Forelimb muscle (tissue), 1 donor: ENCODE data around the gene GDAP1L1. TPM values are rescaled to one million over a fixed set of nuclear protein-coding genes. Genes with fewer than 3 reads are reported as not detected.

Experiments
- DNase-seq: peaks from one replicate; pipeline ENCODE4 v3.0.0-alpha.2; 2013; ENCODE audit warnings: low read depth
- polyA plus RNA-seq: library from polyadenylated mRNA; unstranded; fragments of 120-200 nt; gene quantifications from one replicate; pipeline ENCODE4 v1.2.1, GENCODE V29; 2013; ENCODE audit not compliant: insufficient read length

Gene GDAP1L1
- polyA plus RNA-seq: 0.46 TPM

DNA sequence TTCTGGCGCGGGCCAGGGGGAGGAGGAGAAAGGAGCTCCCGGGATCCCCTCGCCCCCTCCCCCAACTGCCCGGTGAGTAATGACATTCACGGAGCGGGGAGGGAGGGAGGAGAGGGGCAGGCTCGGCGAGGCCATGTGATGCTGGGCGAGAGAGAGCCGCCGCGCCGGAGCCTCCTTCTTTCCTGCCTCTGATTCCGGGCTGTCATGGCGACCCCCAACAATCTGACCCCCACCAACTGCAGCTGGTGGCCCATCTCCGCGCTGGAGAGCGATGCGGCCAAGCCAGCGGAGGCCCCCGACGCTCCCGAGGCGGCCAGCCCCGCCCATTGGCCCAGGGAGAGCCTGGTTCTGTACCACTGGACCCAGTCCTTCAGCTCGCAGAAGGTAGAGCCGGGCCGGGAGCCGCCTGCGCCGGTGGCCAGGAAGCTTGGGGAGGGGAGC lies at the start of gene GDAP1L1:
Gene GDAP1L1 (plus strand): TSS at position 178 of the 441 bp plus-strand sequence. CDS start 27 bp downstream, at position 205.
- no peak for DNase-seq

DNA sequence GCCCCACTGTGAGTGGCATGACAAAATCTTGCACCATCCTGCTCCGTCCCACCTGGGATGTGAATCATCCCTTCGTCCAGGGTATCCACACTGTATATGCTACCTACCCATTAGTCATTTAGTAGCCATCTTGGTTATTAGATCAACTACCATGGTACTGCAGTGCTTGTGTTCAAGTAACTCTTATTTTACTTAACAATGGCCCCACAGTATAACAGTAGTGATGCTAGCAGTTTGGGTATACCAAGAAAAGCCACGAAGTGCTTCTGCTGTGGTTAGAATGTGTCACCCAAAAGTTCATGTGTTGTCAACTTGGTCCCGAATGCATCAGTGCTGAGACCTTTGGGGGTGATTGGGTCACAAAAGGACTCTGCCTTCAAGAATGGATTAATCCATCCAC lies 48.2 kb upstream of the GDAP1L1 start:
- no peak for DNase-seq

DNA sequence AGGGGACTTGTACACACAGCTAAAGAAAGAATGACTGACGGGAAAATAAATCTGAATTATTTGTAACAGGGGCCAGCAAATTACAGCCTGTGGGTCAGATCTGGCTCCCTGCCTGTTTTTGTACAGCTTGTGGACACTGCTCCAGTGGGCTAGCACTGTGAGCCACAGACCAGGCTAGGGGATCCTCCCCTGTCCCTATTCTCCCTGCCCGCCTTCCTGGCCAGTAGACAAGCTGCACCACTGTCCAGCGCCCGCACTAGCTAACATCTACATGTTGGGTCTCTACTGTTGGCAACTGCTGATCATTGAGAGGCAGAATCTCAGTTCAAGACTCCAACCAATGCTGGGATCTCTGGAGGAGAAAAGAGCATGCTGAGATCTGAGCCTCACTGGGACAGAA lies 47.2 kb upstream of the GDAP1L1 start:
- DNase-seq: no peak

DNA sequence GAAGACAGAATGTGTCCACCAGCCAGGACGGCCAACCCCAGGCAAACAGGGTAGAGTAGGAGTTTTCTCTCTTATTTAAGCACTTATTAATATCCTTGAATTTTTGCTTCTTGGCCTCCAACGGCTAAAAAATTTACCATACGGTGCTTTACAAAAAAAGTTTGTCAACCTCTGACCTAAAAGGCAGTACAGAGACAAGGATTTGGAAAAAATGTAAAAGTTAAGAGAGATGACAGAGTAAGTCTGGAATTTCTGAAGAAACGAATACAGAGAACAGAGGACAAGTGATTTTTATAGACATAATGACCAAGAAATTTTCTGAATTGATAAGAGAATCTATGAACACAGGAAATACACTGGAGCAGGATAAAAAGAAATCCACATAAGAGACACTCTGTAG lies 46.7 kb upstream of the GDAP1L1 start:
- no peak for DNase-seq

DNA sequence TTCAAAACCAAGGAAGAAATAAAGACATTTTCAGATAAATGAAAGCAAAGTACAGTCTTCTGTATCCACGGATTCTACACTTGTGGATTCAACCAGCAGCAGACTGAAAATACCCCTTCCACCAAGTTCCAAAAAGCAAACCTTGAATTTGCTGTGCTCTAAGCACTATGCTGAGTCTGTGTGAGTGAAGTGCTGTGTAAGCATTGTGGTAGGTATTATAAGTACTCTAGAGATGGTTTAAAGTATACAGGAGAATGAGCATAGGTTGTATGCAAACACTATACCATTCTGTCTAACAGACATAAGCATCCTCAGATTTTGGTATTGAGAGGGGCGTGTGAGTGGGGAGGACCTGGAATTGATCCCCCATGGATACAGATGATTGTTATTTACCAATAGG lies 46.1 kb upstream of the GDAP1L1 start:
- no peak for DNase-seq

DNA sequence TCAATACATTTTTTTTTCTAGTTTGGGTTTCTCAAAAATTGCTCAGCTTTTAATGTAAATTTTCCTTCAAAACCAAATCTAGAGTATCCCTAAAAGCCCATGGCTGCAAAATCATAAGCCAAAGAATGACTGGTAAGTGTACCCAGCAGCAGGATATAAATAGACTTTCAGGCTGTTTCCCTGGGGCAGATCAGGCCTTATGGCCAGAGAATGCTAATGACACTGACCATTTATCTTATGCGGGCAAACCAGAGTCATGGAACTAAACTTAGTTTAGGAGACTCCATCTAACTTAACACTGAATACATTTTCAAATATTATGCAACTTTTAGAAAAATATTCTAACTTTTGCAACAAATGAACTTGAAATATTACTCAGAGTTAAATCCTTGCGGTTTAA lies 43.9 kb upstream of the GDAP1L1 start:
- no peak for DNase-seq

DNA sequence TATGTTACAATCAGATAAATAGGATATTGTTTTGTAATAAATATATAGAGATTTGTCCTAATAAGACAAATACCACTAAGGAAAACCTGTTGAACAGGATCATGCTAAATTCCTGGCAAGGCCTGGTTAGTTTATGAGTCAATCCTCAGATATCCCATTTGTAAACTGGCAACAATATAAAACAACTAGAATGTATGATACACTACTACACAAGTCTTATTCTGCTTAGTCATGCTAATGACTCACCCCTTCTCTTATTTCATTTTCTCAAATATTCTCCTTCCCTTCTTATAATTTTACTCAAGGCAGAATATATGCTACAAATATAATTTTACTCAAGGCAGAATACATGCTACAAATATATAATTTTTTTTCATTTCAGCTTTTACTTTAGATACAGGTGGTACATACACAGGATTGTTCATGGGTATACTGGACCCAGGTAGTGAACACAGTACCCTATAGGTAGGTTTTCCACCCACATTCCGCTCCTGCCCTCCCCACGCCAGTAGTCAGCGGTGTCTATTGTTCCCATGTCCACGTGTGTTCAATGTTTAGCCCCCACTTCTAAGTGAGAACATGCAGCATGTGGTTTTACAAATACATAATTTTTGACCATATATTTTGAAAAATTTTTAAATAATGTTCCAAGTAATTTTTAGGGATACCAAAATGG lies 42.8 kb upstream of the GDAP1L1 start:
- DNase-seq: no peak

DNA sequence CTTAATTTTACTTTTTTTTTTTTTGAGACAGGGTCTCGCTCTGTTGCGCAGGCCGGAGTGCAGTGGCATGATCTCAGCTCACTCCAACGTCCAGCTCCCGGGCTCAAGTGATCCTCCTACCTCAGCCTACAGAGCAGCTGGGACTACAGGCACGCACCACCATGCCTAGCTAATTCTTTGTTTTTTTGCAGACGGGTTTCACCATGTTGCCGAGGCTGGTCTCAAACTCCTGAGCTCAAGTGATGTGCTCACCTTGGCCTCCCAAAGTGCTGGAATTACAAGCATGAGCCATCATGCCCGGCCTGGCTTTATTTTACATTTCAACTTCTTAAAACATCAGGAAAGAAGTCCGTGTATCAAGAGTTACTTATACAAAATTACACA lies 42.3 kb upstream of the GDAP1L1 start:
- DNase-seq: no peak

DNA sequence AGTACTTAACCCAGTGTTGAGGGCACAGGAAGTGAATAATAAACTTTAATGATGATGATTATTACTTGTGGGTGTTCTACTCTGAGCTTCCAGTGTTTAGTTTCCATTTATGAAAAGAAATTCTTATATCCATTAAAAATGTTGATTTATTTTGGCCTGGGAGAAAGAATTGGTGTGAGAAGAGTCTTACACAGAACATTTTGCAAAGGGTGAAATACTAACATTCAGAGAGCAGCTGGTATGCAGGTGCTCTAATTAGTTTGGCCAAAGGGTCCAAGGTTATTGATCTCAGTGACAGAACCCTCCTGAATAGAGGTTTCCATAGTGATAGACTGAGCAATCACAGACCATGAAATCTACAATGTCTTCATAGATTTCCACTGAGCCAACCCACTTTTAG lies 41.0 kb upstream of the GDAP1L1 start:
- DNase-seq: no peak

DNA sequence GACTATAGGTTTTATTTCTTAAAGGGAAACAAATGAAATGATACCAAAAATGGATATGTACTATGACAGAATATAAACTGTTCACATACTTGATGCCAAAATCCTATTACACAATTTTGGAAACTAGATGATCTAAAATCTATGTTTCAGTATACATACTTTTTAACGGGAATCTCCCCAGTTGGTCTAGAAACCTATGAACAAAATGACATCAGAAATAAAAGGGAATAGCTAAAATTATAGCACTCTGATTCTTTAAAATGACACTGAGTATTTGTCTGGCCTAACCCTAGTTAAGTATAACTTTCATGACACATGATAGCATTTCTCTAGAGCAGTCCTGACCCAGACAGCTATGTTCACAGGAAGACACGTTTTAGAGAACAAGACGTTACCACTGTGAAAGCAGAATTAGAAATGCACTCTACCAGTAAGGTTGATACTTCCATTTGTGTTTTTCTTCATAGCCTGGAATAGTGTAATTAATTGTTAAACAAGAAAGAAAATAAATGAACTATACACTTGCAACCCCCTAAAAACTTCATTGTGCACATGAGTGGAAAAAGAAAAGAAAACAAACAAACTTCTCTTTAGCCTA lies 39.9 kb upstream of the GDAP1L1 start:
- no peak for DNase-seq

DNA sequence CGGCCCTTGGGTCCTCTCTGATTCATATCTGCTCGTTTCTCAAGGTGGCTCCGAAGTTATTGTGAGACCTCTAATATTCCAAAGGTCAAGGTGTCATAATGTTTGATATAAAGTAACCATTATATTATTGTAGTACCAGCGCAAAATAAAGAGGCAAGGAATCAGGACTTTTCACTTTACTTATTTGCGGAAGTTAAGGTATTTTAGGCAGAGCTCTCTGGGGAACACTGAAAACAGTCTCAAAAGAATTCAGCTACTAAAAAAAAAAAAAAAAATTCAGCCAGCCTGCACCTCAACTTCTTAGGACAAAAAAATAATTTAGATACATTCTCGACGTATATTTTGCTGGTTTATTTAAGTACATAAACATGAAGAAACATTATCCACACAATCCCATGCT lies 38.9 kb upstream of the GDAP1L1 start:
- no peak for DNase-seq

DNA sequence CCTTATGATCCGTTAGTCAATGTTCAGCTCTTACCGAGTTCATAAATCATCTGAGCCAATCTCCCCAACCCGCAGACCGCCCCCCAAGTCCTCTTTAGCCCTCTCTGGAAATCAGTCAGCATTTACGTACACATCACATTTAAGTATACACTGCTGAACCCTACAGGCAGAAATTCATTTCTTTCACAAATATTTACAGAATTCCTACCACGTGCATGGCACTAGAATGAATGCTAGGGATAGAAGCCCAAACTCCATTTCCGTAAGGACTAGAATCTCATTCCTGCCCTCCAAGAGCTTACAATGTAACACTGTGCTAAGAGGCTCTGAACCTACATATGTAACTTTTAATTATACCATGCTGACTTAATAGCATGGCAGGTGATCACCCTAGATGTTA lies 38.3 kb upstream of the GDAP1L1 start:
- DNase-seq: no peak

DNA sequence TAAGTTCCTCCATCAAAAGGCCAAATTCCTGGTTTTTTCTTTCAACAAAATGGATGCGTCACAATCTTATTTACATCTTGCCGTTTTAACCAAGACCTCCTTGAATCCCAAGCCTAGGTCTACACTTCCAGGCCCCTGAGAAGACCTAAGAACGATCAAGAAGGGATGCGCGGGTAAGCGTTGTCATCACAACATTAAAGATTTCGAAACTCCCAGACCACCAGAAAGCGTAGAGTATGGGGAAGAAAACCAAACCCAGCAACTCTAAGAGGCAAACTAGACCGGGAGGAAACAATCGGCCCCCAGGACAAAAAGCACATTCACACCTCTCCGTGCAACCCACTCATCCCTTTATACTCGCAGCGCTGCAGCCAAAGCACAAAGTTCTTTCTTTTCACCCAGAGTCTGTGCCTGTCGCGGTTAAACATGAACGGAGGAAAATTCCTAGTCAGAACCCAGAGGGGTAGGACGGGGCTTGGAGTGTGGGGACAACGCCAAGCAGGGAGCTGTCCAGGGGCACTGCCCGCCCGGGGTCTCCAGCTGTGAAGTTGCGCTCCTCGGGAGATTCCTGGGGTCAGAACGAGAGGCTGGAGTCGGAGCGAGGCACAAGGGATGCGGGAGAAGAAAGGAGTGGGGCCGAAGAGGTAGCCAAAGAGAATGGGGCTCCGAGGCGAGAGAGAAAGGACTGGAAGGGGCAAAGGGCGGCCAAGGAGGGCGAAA lies 37.3 kb upstream of the GDAP1L1 start:
- no peak for DNase-seq

DNA sequence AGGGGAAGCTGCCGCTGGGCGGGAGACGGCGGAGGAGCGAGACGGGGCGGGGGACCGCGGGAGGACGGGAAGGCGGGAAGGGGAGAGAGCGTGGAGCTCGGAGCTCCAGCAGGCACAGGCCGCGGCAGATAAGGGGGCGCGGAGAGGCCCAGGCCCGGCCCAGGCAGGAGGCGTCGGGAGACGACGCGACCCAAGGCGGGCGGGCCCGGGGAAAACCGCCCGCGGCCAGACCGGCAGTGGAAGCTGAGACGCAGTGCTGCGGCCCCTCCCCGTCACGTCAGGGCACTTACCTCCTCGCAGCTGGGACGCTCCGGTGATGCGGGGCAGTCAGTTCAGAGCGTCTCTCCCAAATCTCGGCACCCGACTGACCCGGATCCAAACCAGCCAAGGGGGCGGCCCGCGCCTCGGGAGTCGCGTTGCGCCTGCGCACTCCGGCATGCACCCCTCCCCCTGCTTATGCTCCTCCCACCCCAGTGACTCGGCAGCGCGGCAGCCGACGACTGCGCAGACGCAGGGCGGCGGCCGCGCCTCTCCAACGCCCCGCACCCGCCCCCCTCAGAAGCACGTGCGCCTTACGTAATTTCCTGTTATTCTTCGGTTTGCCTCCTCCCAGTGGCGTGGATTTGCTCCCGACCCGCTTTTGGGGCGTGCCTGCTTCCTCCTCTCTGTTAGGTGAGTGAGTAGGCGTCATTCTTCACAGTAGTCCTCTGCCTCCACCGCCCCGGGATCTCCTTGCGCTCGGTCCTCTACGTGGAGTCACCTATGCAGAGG lies 36.5 kb upstream of the GDAP1L1 start, which contains the start of gene OSER1:
Gene OSER1 (minus strand): TSS at position 366 of the 771 bp plus-strand sequence. CDS start 3,814 bp downstream, outside the sequence.
- peak; percentile 94 for DNase-seq

DNA sequence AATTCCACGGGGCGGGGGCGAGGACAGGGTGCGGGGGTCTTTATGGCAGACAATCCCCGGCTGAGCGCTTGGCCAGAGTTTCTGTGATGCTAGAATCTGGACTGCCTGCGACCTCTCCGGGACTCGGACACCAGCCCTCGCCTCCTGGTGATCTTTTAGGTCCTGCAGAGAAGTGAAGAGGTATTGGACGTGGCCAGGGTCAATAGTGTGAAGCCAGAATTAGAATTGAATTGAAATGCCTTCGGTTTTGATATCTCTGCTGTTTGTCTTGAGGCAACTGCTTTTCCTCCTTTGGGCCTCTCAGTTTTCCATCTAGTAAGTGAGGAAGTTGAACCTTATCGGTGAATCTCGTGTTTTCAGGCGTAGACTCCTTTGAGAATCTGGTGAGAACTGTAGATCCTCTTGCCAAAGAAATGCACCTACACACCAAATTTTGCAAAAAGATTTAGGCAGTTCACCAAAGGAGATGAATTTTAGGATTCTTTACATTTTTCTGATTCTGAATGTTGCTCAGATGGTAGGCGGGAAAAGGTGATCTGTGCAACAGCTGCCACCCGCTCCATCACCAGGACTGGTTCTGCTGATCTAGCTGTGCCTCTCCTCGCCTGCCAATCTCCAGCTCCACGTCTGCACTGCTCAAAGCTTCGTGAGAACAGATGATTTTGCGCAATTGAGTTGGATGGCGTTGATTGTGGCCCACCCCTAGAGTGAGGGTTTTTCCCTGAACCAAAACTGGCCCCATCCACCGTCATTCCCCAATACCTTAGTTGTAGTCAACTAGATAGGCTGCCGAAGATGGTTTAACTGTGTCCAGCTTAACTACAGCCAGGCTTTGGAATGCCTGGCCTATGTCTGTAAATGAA lies 35.7 kb upstream of the GDAP1L1 start:
- no peak for DNase-seq

DNA sequence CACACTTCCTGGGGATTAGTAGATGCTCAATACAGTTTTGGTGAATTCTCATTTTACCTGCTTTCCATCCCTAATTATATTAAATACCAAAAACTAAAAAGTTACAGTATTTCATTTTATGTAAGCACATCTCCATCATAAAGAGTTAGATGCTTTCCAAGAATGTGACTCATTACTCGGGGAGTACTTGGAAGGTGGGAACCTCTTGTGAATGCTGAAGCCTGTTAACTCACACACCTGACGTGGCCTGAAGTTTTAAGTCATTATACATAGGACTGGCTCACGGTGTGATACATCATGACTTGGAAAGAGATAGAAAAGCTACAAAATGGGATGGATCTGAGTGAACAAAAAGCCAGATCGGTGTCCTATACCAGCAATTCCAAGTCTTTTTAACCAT lies 34.3 kb upstream of the GDAP1L1 start:
- no peak for DNase-seq

DNA sequence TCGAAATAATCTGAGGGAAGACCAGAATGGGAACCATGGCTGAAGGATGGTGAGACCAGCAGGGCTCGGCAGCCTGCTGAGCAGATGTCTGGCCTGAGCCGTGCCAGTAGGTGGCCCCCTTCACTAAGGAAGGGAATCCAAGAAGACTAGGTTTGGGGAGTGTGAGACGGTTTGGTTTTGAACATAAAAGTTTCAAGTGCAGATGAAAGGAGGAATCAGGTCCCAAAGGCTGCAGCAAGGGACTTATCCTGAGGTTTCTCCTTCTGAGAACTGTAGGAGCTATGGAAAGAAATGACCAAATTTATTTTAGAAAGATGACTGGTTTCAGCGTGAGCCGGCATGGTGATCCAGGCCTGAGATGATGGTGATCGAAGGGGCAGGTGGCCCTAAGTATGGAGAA lies 32.0 kb upstream of the GDAP1L1 start:
- DNase-seq: no peak

DNA sequence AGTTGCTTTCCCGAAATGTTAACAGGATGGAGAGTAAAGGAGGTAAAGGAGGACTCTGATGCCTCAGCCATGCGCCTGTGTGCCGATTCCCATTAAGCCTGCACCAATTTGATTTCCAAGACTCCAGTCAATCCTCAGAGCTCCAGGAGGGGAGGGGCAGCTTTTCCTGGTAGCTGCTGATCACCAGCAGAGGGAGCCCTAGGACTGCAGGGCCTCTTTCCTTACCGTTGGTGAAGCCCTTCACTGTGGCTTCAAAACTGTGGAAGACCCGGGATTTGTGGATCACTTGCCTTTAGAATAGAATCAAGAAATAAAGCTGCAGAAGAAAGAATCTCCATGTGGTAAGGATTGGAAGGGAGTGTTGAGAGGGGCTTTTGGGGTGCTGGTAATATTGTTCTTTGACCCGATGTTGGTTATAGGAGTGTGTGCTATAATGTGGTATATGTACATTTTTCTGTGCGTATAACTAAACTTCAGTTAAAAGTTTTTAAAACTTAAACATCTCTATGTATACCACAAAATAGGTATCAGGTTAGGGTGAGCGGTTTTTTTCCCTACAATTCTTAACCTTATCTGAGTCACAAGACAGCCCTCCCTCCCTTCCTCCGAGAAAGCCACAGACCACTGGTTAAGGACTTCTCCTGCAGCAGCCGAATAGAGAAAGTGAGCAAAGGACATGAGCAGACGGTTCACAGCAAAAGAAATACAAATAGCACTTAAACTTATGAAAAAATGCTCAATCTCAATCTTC lies 29.6 kb upstream of the GDAP1L1 start:
- no peak for DNase-seq

DNA sequence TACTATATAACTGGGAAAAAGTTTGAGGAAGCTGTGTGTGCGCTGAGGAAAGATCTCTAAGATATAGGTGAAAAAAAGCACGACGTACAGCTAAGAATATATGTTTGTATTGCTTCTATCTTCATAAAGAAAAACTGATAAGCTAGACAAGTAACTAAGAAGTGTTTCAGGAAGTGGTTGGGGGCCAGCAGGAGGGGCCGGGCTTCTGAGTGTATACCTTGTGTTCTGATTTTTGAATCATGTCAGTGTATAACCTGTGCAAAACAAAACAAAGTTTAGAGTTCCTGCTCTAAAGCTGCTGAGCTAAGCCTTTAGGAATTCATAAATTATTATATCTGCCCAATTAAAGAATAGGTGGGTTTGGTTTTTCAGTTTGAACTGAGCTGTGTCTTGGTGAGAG lies 28.7 kb upstream of the GDAP1L1 start:
- DNase-seq: no peak

DNA sequence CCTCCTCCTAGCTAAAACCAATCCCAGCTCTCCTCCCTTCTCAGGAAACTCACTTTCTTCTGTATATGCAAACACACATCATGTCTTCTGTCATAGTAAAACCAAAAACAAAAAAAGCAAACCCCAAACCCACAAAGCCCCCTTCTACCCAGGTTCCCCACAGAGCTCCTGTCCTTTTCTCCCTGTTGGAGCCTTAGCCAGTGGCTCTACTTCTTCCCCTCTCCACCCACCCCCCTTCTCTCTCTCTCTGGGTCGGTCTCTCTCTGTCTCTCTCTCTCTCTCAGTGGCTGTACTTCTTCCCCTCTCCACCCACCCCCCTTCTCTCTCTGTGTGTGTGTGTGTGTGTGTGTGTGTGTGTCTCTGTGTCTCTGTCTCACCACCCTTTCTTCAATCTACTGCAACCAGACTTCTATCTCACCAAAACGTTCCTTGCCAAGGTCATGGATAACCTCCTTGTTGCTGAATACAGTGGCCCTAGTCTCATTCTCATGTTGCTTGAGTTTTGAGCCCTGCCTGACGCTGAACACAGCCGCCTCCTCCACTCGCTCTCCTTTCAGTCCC lies 27.9 kb upstream of the GDAP1L1 start:
- DNase-seq: no peak
